Karpas-422 (cell line): Measurements from ENCODE around the gene DTNB. TPM values are rescaled to one million over a fixed set of nuclear protein-coding genes. Genes with fewer than 3 reads are reported as not detected.

Experiments
- DNase-seq: peaks from one replicate; pipeline ENCODE4 v3.0.0-alpha.2; 2015
- H2AFZ ChIP-seq: fragments of 200-600 bp; sonication (generic); 2 replicates; pipeline ENCODE4 v1.6.1; 2014; ENCODE audit warnings: antibody characterized with exemption, low read length, mixed read lengths
- H3K27ac ChIP-seq: fragments of 200-600 bp; sonication (generic); 2 replicates; pipeline ENCODE4 v1.5.1; 2014; ENCODE audit warnings: mild to moderate bottlenecking, low read length, moderate library complexity
- H3K27me3 ChIP-seq: fragments of 200-600 bp; sonication (generic); 2 replicates; pipeline ENCODE4 v1.6.1; 2014; ENCODE audit warnings: low read length, mixed read lengths
- H3K36me3 ChIP-seq: fragments of 200-600 bp; sonication (generic); 2 replicates; pipeline ENCODE4 v1.6.1; 2014; ENCODE audit warnings: low read length, mixed read lengths; ENCODE audit not compliant: insufficient read depth
- H3K4me1 ChIP-seq: fragments of 200-600 bp; sonication (generic); 2 replicates; pipeline ENCODE4 v1.6.1; 2014; ENCODE audit warnings: mild to moderate bottlenecking, low read length, mixed read lengths
- H3K4me2 ChIP-seq: fragments of 200-600 bp; sonication (generic); 2 replicates; pipeline ENCODE4 v1.6.1; 2014; ENCODE audit warnings: low read length, low read depth, mild to moderate bottlenecking; ENCODE audit not compliant: poor library complexity, severe bottlenecking
- H3K4me3 ChIP-seq: fragments of 200-600 bp; sonication (generic); 2 replicates; pipeline ENCODE4 v1.5.1; 2014; ENCODE audit warnings: mild to moderate bottlenecking, antibody characterized with exemption, low read length, mixed read lengths
- H3K79me2 ChIP-seq: fragments of 200-600 bp; sonication (generic); 2 replicates; pipeline ENCODE4 v1.6.1; 2014; ENCODE audit warnings: mild to moderate bottlenecking, low read length, mixed read lengths
- H3K9ac ChIP-seq: fragments of 200-600 bp; sonication (generic); 2 replicates; pipeline ENCODE4 v1.6.0; 2014; ENCODE audit warnings: low read length
- H3K9me2 ChIP-seq: fragments of 200-600 bp; sonication (generic), shearing (Covaris generic); replicated peaks from 2 replicates; pipeline ENCODE4 v1.6.0; 2014; ENCODE audit warnings: mild to moderate bottlenecking, low read length, moderate library complexity; ENCODE audit not compliant: insufficient read depth
- H3K9me3 ChIP-seq: fragments of 300-700, 200-600 bp; sonication (generic); 2 replicates; pipeline ENCODE4 v1.6.1; 2014; ENCODE audit warnings: low read length, mixed read lengths
- H4K20me1 ChIP-seq: fragments of 200-600 bp; sonication (generic); 2 replicates; pipeline ENCODE4 v1.6.1; 2014; ENCODE audit warnings: mild to moderate bottlenecking, antibody characterized with exemption, low read length, low read depth; ENCODE audit not compliant: insufficient read depth
- total RNA-seq: library from RNA; depleted of rRNA; stranded (reverse); fragments of >200 nt; shearing (Covaris generic); gene quantifications from 2 replicates; pipeline ENCODE4 v1.2.3, GENCODE V29; 2014; ENCODE audit warnings: low replicate concordance

DTNB gene
- total RNA-seq, 1 experiment from 2014 or later: 9.1 TPM

DNA sequence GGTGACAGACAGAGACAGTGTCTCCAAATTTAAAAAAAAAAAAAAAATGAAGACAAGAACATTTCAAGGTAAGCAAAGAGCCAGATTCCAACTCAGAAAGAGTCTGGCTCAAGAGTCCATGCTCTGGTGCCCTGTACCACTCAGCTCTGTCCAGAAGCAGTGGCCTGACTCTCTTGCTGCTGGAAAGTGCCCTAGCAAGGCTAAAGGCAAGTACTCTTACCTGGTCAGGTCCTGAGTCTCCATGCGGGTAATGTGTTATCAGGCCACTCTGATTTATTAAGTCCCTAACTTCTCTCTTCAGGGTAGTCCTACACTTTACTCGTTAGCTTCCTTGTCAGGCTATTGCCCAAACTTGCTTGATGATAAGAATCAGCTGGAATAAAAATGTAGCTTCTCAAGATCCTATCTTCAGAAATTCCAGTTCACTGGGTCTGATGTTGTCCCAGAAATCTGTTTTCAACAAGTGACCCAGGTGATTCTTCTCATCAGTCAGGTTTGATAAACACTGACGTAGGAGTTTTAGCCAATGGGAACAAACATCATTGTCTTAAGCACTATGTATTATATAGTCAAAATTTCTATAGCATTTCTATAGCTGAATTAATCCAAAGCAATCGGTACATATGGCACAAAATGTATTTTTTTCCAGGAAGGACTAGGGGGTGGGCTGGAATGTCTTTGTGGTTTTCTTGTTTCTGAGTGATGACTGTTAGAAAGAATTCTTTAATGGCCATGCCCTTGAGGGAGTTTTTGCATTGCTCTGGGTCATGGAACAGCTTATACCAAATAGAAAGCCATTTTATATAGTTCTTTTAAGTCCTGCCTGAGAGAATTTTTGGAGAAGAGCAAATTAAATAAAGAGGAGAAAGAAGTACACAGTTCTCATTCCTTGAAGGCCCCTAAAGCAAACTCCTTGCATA, 191.7 kb downstream of the DTNB start:
- DNase-seq: peak; percentile 1

DNA sequence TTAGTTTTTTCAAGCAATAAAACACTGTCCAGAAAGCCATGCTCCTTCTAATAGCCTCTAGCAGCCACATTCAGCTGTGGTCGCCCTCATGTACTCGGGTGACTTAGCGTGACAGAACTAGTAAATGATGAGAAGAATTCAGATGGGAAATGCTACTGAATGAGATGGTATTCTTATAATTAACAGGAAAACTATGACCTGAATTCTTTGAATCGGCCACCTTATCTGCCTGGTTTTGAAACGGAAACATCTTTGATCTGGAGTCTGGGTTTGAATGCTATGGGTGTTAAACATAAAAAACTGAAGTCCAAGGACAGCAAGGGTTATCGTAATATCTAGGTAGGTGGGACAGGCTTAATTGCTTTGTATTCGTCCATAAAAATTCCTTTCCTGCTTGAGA, 192.8 kb downstream of the DTNB start:
- no peaks in the 10 kb centered on the region for H3K9me3 ChIP-seq
- H3K27me3 ChIP-seq: no peaks in the 10 kb centered on the region
- no peaks in the 10 kb centered on the region for H3K79me2 ChIP-seq
- no peak overlapping the region for H3K4me3 ChIP-seq
- H3K4me2 ChIP-seq: no peak overlapping the region
- no peaks in the 10 kb centered on the region; the same call in 1 of the 2 replicates for H3K36me3 ChIP-seq
- no peaks in the 10 kb centered on the region for H3K9me2 ChIP-seq
- peaks cover 14% of the 10 kb centered on the region for H3K4me1 ChIP-seq
- no peaks in the 10 kb centered on the region for H4K20me1 ChIP-seq
- H2AFZ ChIP-seq: no peak overlapping the region
- no peak for DNase-seq
- H3K9ac ChIP-seq: no peak overlapping the region
- H3K27ac ChIP-seq: no peak overlapping the region

More for the DNA sequence above, 191.7 kb downstream of the DTNB start:
- H3K27ac ChIP-seq: no peak overlapping the region
- no peak overlapping the region for H3K4me3 ChIP-seq
- peaks cover 14% of the 10 kb centered on the region for H3K4me1 ChIP-seq
- no peaks in the 10 kb centered on the region; the same call in 1 of the 2 replicates for H4K20me1 ChIP-seq
- H3K4me2 ChIP-seq: no peak overlapping the region
- no peaks in the 10 kb centered on the region for H3K27me3 ChIP-seq
- no peak overlapping the region for H2AFZ ChIP-seq
- H3K9me3 ChIP-seq: no peaks in the 10 kb centered on the region
- no peaks in the 10 kb centered on the region for H3K9me2 ChIP-seq
- H3K79me2 ChIP-seq: no peaks in the 10 kb centered on the region
- no peak overlapping the region for H3K9ac ChIP-seq
- no peaks in the 10 kb centered on the region for H3K36me3 ChIP-seq

DNA sequence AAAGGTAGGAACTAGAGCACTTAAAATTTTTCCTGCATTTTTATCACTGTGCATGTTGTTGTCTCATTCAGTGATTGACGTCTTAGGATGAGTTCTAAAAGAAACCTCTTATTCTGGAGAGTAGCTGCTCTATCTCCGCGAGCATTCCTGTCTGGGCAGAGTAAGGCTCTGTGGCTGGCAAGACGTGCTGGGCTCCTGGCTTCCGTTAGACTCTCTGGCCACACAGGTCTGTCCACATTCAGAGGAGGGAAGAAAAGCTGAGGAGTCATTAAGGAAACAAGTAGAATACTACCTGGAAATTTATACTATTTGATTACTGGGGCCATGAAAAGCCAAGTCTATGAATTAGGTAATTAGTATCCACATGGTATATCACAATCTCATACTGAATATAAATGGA, 193.6 kb downstream of the DTNB start:
- DNase-seq: no peak
- Histone ChIP-seq H3K4me1 (peaks cover 14% of the 10 kb centered on the region), H3K9me2 (no peaks in the 10 kb centered on the region), H2AFZ (no peak overlapping the region), H4K20me1 (no peaks in the 10 kb centered on the region), H3K4me3 (no peak overlapping the region), H3K36me3 (no peaks in the 10 kb centered on the region; the same call in 1 of the 2 replicates), H3K9me3 (no peaks in the 10 kb centered on the region), H3K79me2 (no peaks in the 10 kb centered on the region), H3K27me3 (no peaks in the 10 kb centered on the region), H3K4me2 (no peak overlapping the region), H3K9ac (no peak overlapping the region), H3K27ac (no peak overlapping the region)

DNA sequence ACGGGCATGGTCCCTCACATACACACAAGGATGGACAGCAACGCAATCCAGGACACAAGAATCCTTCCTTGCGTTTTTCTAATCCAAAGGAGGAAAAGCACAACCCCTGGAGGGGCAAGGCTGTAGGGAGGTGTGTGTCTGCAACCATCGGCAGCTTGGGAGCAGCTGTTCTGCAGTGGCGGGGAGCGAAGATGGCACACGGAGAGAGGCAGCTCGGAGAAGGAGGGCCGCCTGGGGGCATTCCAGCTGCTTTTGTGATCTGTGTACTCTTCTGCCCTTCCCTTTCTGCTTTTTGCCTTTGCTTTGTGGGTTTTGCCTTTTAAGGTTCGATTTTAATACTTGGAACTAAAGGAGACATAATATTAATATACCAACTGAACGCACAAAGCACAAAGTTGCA, 194.6 kb downstream of the DTNB start:
- no peaks in the 10 kb centered on the region for H3K27me3 ChIP-seq
- H3K4me1 ChIP-seq: peaks cover 5% of the 10 kb centered on the region
- H3K4me3 ChIP-seq: no peak overlapping the region
- no peak overlapping the region for H3K27ac ChIP-seq
- H3K9ac ChIP-seq: no peak overlapping the region
- no peaks in the 10 kb centered on the region for H3K79me2 ChIP-seq
- no peak for DNase-seq
- H3K9me3 ChIP-seq: no peaks in the 10 kb centered on the region
- H3K4me2 ChIP-seq: no peak overlapping the region
- no peaks in the 10 kb centered on the region for H3K9me2 ChIP-seq
- no peaks in the 10 kb centered on the region; the same call in 1 of the 2 replicates for H3K36me3 ChIP-seq
- H2AFZ ChIP-seq: no peak overlapping the region
- no peaks in the 10 kb centered on the region for H4K20me1 ChIP-seq

DNA sequence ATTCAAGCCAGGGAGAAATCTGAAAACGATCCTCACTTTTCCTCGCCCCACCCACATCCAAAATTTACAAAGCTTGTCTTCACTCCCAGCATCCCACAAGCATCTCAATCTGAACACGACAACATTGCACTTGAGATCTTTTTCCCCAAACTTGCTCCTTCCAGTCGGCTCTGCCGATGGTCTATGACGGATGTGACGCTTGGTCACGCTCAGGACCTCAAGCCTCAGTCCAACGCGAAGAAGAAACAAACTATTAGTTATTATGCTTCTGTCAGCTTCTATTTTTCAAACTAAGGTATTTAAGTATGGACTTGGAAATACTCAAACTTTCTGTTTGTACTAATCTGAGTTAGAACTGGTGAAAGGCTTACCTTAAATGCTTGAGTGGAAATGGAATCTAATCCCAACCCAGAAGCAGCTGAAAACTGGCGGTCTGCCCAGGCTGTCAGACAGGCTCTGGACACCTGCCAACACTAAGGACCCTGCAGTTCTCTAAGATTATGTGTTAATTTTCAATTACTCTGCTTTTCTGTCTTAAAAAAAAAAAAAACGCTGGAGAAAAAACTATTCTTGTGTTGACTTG, 199.5 kb downstream of the DTNB start:
- Histone ChIP-seq H2AFZ (no peak overlapping the region), H3K79me2 (no peaks in the 10 kb centered on the region), H3K4me2 (no peak overlapping the region), H3K27me3 (no peaks in the 10 kb centered on the region), H4K20me1 (no peaks in the 10 kb centered on the region), H3K4me3 (no peak overlapping the region), H3K9ac (no peak overlapping the region), H3K9me3 (no peaks in the 10 kb centered on the region), H3K36me3 (no peaks in the 10 kb centered on the region; the same call in 1 of the 2 replicates), H3K27ac (no peak overlapping the region), H3K4me1 (no peaks in the 10 kb centered on the region), H3K9me2 (no peaks in the 10 kb centered on the region)
- no peak for DNase-seq

DNA sequence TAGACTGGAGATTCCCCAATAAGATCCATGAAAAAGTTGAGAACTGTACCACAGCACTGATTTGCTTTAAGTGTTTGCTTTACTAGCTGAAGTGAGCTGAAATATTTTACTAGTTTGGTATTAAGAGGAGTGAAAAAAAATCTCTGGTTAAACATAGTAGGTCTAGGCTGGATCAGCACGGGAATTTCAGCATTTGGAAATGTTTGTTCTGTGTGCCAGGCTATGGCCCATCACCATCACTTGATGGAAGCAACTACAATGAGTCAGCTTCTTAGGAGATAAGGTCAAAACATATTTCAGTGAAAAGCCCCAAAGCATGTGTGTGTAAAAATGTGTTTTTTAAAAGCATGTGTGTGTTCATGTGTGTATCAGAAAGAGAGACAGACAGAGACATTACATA, 200.2 kb downstream of the DTNB start:
- no peaks in the 10 kb centered on the region for H3K9me3 ChIP-seq
- no peak overlapping the region for H2AFZ ChIP-seq
- H3K79me2 ChIP-seq: no peaks in the 10 kb centered on the region
- H3K27ac ChIP-seq: no peak overlapping the region
- no peak overlapping the region for H3K4me2 ChIP-seq
- H4K20me1 ChIP-seq: no peaks in the 10 kb centered on the region
- H3K36me3 ChIP-seq: no peaks in the 10 kb centered on the region; the same call in 1 of the 2 replicates
- H3K9ac ChIP-seq: no peak overlapping the region
- no peaks in the 10 kb centered on the region for H3K4me1 ChIP-seq
- no peaks in the 10 kb centered on the region for H3K9me2 ChIP-seq
- H3K27me3 ChIP-seq: no peaks in the 10 kb centered on the region
- no peak overlapping the region for H3K4me3 ChIP-seq
- DNase-seq: no peak

DNA sequence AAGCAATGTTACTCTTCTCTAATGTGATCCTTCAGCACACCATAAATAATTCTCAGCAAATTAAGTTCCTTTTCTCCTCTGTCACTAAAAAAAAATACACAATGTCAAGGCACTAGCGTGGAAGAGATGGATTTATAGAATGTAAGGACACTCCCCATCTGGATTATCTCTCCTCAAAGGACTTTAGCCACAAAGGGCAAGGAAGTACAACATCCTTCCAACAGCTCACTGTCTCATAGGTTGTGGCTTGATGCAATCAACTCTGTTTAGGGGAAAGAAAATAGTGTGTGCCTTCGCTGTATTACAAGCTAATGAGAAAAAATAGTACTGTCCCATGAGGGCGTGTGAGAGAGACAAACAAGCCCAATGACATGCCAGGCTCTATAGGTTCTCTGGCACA, 202.6 kb downstream of the DTNB start:
- Histone ChIP-seq H3K27ac (no peak overlapping the region), H3K9me2 (no peaks in the 10 kb centered on the region), H3K79me2 (no peaks in the 10 kb centered on the region), H2AFZ (no peak overlapping the region), H3K36me3 (no peaks in the 10 kb centered on the region; the same call in 1 of the 2 replicates), H3K4me2 (no peak overlapping the region), H3K27me3 (no peaks in the 10 kb centered on the region), H3K9ac (no peak overlapping the region), H3K4me1 (no peaks in the 10 kb centered on the region), H3K4me3 (no peak overlapping the region), H3K9me3 (no peaks in the 10 kb centered on the region), H4K20me1 (no peaks in the 10 kb centered on the region)
- no peak for DNase-seq

DNA sequence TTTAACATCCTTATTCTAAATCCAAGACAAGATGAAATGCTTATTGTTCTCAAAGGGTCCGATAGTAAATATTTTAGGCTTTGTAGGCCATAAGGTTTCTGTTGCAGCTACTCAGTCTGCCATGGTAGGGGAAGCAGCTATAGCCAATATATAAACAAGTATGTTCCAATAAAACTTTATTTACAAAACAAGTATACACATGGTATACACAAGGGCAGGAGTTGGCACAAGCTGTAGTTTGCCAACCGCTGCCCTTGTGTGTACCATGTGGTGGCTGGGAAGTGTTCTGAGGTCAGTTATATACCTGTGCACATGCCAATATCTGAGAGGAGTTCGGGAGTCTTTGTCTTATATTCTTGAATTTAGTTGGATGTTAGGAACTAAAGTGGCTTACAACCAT, 205.6 kb downstream of the DTNB start:
- no peaks in the 10 kb centered on the region for H3K27me3 ChIP-seq
- H3K9ac ChIP-seq: no peak overlapping the region
- no peaks in the 10 kb centered on the region for H3K9me2 ChIP-seq
- no peaks in the 10 kb centered on the region for H3K9me3 ChIP-seq
- no peak for DNase-seq
- no peak overlapping the region for H3K27ac ChIP-seq
- no peak overlapping the region for H3K4me2 ChIP-seq
- no peaks in the 10 kb centered on the region for H3K79me2 ChIP-seq
- H3K4me1 ChIP-seq: no peaks in the 10 kb centered on the region
- H3K4me3 ChIP-seq: no peak overlapping the region
- H3K36me3 ChIP-seq: no peaks in the 10 kb centered on the region
- no peak overlapping the region for H2AFZ ChIP-seq
- H4K20me1 ChIP-seq: no peaks in the 10 kb centered on the region
